Mesenchymal stem cell (in vitro differentiated cells and primary cell): ENCODE results near the gene CLCN5.

ENCODE experiments used
- DNase-seq: peaks from one replicate; pipeline ENCODE4 v3.0.0-alpha.2; 2013
- H2AFZ ChIP-seq: one replicate; pipeline ENCODE4 v1.6.1; 2013; ENCODE audit warnings: low read depth, mild to moderate bottlenecking, control low read depth, inconsistent platforms, low read length, moderate library complexity
- H2AK5ac ChIP-seq: 2 replicates; pipeline ENCODE4 v1.6.1; 2013; ENCODE audit warnings: low read length, moderate library complexity, mild to moderate bottlenecking, inconsistent platforms; ENCODE audit not compliant: severe bottlenecking
- H2BK120ac ChIP-seq: one replicate; pipeline ENCODE4 v1.6.1; 2013; ENCODE audit warnings: low read depth, mild to moderate bottlenecking, inconsistent platforms, low read length, moderate library complexity
- H2BK12ac ChIP-seq, 2 experiments: one replicate each; pipeline ENCODE4 v1.6.1; 2013; ENCODE audit warnings: inconsistent platforms in 2 of 2, low read length in 2 of 2, mild to moderate bottlenecking in 2 of 2, moderate library complexity in 2 of 2, control low read depth in 1 of 2
- H2BK15ac ChIP-seq: one replicate; pipeline ENCODE4 v1.6.1; 2013; ENCODE audit warnings: mild to moderate bottlenecking, low read depth, inconsistent platforms; ENCODE audit not compliant: poor library complexity, severe bottlenecking
- H2BK5ac ChIP-seq: 2 replicates; pipeline ENCODE4 v1.6.1; 2013; ENCODE audit warnings: low read depth, mild to moderate bottlenecking, low read length, control low read depth, inconsistent platforms; ENCODE audit not compliant: poor library complexity, severe bottlenecking
- H3K14ac ChIP-seq, 2 experiments: one replicate each; pipeline ENCODE4 v1.6.1; 2013; ENCODE audit warnings: inconsistent platforms in 2 of 2, low read length in 2 of 2, control low read depth in 1 of 2, mild to moderate bottlenecking in 1 of 2, moderate library complexity in 1 of 2
- H3K18ac ChIP-seq, 2 experiments: one replicate each; pipeline ENCODE4 v1.6.1; 2013; ENCODE audit warnings: inconsistent platforms in 2 of 2, low read length in 2 of 2, control low read depth in 1 of 2, low read depth in 1 of 2, mild to moderate bottlenecking in 1 of 2
- H3K23ac ChIP-seq, 2 experiments: one replicate each; pipeline ENCODE4 v1.6.1; 2013; ENCODE audit warnings: inconsistent platforms in 2 of 2, low read length in 2 of 2, mild to moderate bottlenecking in 2 of 2, moderate library complexity in 2 of 2, control low read depth in 1 of 2
- H3K27ac ChIP-seq: 2 replicates; pipeline ENCODE4 v1.5.1; 2013; ENCODE audit warnings: mild to moderate bottlenecking, moderate library complexity, low read length, control low read depth, inconsistent platforms; ENCODE audit not compliant: poor library complexity, severe bottlenecking
- H3K27me3 ChIP-seq, 2 experiments: 2 replicates each; pipeline versions ENCODE4 v1.6.1 to v1.7.0; 2013; ENCODE audit warnings: low read length in 2 of 2, mild to moderate bottlenecking in 2 of 2, moderate library complexity in 2 of 2, control low read depth in 1 of 2, inconsistent platforms in 1 of 2; ENCODE audit not compliant: control insufficient read depth in 1 of 2, insufficient read depth in 1 of 2
- H3K36me3 ChIP-seq, 2 experiments: 2 replicates each; pipeline versions ENCODE4 v1.6.1 to v1.7.0; 2013; ENCODE audit warnings: low read length in 2 of 2, control low read depth in 1 of 2, inconsistent platforms in 1 of 2, low read depth in 1 of 2, mild to moderate bottlenecking in 1 of 2; ENCODE audit not compliant: insufficient read depth in 2 of 2, control insufficient read depth in 1 of 2
- H3K4ac ChIP-seq, 2 experiments: one replicate each; pipeline ENCODE4 v1.6.1; 2013; ENCODE audit warnings: inconsistent platforms in 2 of 2, low read length in 2 of 2, mild to moderate bottlenecking in 2 of 2, moderate library complexity in 2 of 2, control low read depth in 1 of 2, low read depth in 1 of 2
- H3K4me1 ChIP-seq: 2 replicates; pipeline ENCODE4 v1.6.1; 2013; ENCODE audit warnings: low read depth, low read length, control low read depth; ENCODE audit not compliant: control insufficient read depth, insufficient read depth
- H3K4me2 ChIP-seq: 2 replicates; pipeline ENCODE4 v1.6.1; 2013; ENCODE audit warnings: low read length, mild to moderate bottlenecking, inconsistent platforms; ENCODE audit not compliant: poor library complexity, severe bottlenecking
- H3K4me3 ChIP-seq, 2 experiments: 2 replicates each; pipeline versions ENCODE4 v1.5.1 to v1.7.0; 2013; ENCODE audit warnings: low read length in 2 of 2, mild to moderate bottlenecking in 2 of 2, control low read depth in 1 of 2, low read depth in 1 of 2; ENCODE audit not compliant: insufficient read depth in 1 of 2
- H3K79me1 ChIP-seq: replicated peaks from 2 replicates; pipeline ENCODE4 v1.6.1; 2013; ENCODE audit warnings: mild to moderate bottlenecking, control low read depth, low read length, inconsistent platforms; ENCODE audit not compliant: poor library complexity, severe bottlenecking
- H3K9ac ChIP-seq: 2 replicates; pipeline ENCODE4 v1.7.0; 2013; ENCODE audit warnings: mild to moderate bottlenecking, low read length, moderate library complexity
- H3K9me3 ChIP-seq: 2 replicates; pipeline ENCODE4 v1.7.0; 2013; ENCODE audit warnings: mild to moderate bottlenecking, low read length; ENCODE audit not compliant: control insufficient read depth
- H4K8ac ChIP-seq: one replicate; pipeline ENCODE4 v1.6.1; 2013; ENCODE audit warnings: inconsistent platforms, mild to moderate bottlenecking, low read length, moderate library complexity
- H4K91ac ChIP-seq: one replicate; pipeline ENCODE4 v1.6.1; 2013; ENCODE audit warnings: mild to moderate bottlenecking, low read length, inconsistent platforms
- WGBS: methylation state at CpG from one replicate; pipeline ENCODE4 v1.1.7; 2013; ENCODE audit warnings: mixed read lengths; 5-methylcytosine and 5-hydroxymethylcytosine counted together

CLCN5 gene

GRCh38 chrX:50107470-50107869, 185.1 kb downstream of the CLCN5 start:
- no peak overlapping the region for H2BK15ac ChIP-seq
- H3K27ac ChIP-seq = no peak overlapping the region
- H3K79me1 ChIP-seq = no peaks in the 10 kb centered on the region
- no peak overlapping the region for H3K18ac ChIP-seq
- no peak overlapping the region for H2AK5ac ChIP-seq
- H3K23ac ChIP-seq = no peak overlapping the region
- H3K4me3 ChIP-seq = no peak overlapping the region
- no peak overlapping the region for H3K14ac ChIP-seq
- H3K9ac ChIP-seq = no peak overlapping the region
- H3K27me3 ChIP-seq = peaks cover 0 to 9% of the 10 kb centered on the region in 2 experiments
- H4K91ac ChIP-seq = no peak overlapping the region
- no peaks in the 10 kb centered on the region for H3K4me1 ChIP-seq
- no peak overlapping the region for H2BK5ac ChIP-seq
- no peak overlapping the region for H3K4me2 ChIP-seq
- H2AFZ ChIP-seq = no peak overlapping the region
- no peak overlapping the region for H2BK120ac ChIP-seq
- no peaks in the 10 kb centered on the region for H3K36me3 ChIP-seq
- H4K8ac ChIP-seq = no peak overlapping the region
- DNase-seq = no peak
- no peaks in the 10 kb centered on the region for H3K9me3 ChIP-seq
- no peak overlapping the region for H2BK12ac ChIP-seq
- 70% methylated on average over 2 of the region's 2 CpGs for whole genome bisulfite sequencing
- H3K4ac ChIP-seq = no peak overlapping the region

- no peak overlapping the region for H2AFZ ChIP-seq
- no peak for DNase-seq
- no peak overlapping the region for H3K18ac ChIP-seq
- no peaks in the 10 kb centered on the region for H3K36me3 ChIP-seq
- H3K79me1 ChIP-seq = no peaks in the 10 kb centered on the region
- H3K4me2 ChIP-seq = no peak overlapping the region
- H4K8ac ChIP-seq = no peak overlapping the region
- H3K4me3 ChIP-seq = no peak overlapping the region
- no peak overlapping the region for H3K9ac ChIP-seq
- no peak overlapping the region for H2BK12ac ChIP-seq
- no peak overlapping the region for H4K91ac ChIP-seq
- H3K9me3 ChIP-seq = no peaks in the 10 kb centered on the region
- H2BK120ac ChIP-seq = no peak overlapping the region
- no peak overlapping the region for H2BK5ac ChIP-seq
- no peak overlapping the region for H3K23ac ChIP-seq
- no peak overlapping the region for H3K4ac ChIP-seq
- peaks cover 0 to 12% of the 10 kb centered on the region in 2 experiments for H3K27me3 ChIP-seq
- H3K27ac ChIP-seq = no peak overlapping the region
- 95% methylated on average over 2 of the region's 2 CpGs for WGBS
- H2BK15ac ChIP-seq = no peak overlapping the region
- no peak overlapping the region for H2AK5ac ChIP-seq
- no peak overlapping the region for H3K14ac ChIP-seq
- H3K4me1 ChIP-seq = no peaks in the 10 kb centered on the region
Measured at GRCh38 chrX:50108264-50108663, 185.9 kb downstream of the CLCN5 start.

- H2AFZ ChIP-seq = no peak overlapping the region
- H3K14ac ChIP-seq = no peak overlapping the region
- H3K4me3 ChIP-seq = no peak overlapping the region
- H2BK120ac ChIP-seq = no peak overlapping the region
- no peaks in the 10 kb centered on the region for H3K36me3 ChIP-seq
- H3K79me1 ChIP-seq = no peaks in the 10 kb centered on the region
- H2BK5ac ChIP-seq = no peak overlapping the region
- no peak overlapping the region for H3K23ac ChIP-seq
- peaks cover 0 to 12% of the 10 kb centered on the region in 2 experiments for H3K27me3 ChIP-seq
- no peaks in the 10 kb centered on the region for H3K4me1 ChIP-seq
- H3K9me3 ChIP-seq = no peaks in the 10 kb centered on the region
- no peak overlapping the region for H2BK15ac ChIP-seq
- H2AK5ac ChIP-seq = no peak overlapping the region
- no peak overlapping the region for H3K4ac ChIP-seq
- no peak overlapping the region for H3K9ac ChIP-seq
- H3K27ac ChIP-seq = no peak overlapping the region
- H4K8ac ChIP-seq = no peak overlapping the region
- WGBS = 92% methylated on average over 1 of the region's 2 CpGs
- H2BK12ac ChIP-seq = no peak overlapping the region
- no peak overlapping the region for H4K91ac ChIP-seq
- no peak for DNase-seq
- H3K4me2 ChIP-seq = no peak overlapping the region
- no peak overlapping the region for H3K18ac ChIP-seq
Measured at GRCh38 chrX:50111742-50112141, 189.3 kb downstream of the CLCN5 start.

GRCh38 chrX:50114113-50114512, 191.7 kb downstream of the CLCN5 start:
- Histone ChIP-seq H3K27ac (no peak overlapping the region), H3K36me3 (no peaks in the 10 kb centered on the region), H3K9ac (no peak overlapping the region), H2BK15ac (no peak overlapping the region), H3K79me1 (no peaks in the 10 kb centered on the region), H2AFZ (no peak overlapping the region), H2BK120ac (no peak overlapping the region), H2BK5ac (no peak overlapping the region), H2BK12ac (no peak overlapping the region), H3K14ac (no peak overlapping the region), H3K18ac (no peak overlapping the region), H4K8ac (no peak overlapping the region), H3K4ac (no peak overlapping the region), H4K91ac (no peak overlapping the region), H2AK5ac (no peak overlapping the region), H3K4me3 (no peak overlapping the region), H3K9me3 (no peaks in the 10 kb centered on the region), H3K27me3 (peaks cover 0 to 12% of the 10 kb centered on the region in 2 experiments), H3K4me2 (no peak overlapping the region), H3K4me1 (no peaks in the 10 kb centered on the region), H3K23ac (no peak overlapping the region)
- no peak for DNase-seq
- 0% methylated on average over 1 of the region's 2 CpGs for WGBS
